Measurements from ENCODE around the gene TBC1D5.

Gene TBC1D5

DNA sequence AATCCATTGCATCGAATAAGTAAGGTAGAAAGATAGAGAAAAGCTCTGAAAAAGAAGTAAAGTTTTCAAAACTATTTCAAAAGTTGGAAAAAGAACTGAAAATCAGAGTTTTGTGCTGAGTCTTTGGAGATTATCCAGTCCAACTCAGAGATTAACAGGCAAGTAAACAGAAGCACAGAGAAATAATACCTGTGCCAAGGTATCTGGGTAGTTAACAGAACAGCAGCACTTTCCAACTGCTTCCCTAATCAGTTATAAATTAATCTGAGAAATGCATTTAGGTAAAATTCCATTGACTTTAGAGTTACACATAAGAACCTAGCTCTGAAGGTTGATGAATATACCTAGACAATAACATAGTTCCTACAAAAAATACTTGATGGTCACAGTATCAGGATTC is 355.3 kb downstream of the TBC1D5 start:
- Histone ChIP-seq H2AFZ (ENCODE audit: low read depth) (no peak overlapping the region), H3K79me2 (ENCODE audit: insufficient read depth, low read depth) (no peaks in the 10 kb centered on the region), H3K27me3 (ENCODE audit: insufficient read depth, low read depth) (no peaks in the 10 kb centered on the region), H3K9ac (no peak overlapping the region), H3K36me3 (ENCODE audit: insufficient read depth) (no peaks in the 10 kb centered on the region), H3K4me3 (IDR thresholded peaks at IDR 0.05; ENCODE audit: insufficient read depth, low read depth, low read length) (no peak overlapping the region), H3K4me2 (no peak overlapping the region), H4K20me1 (ENCODE audit: insufficient read depth) (no peaks in the 10 kb centered on the region), H3K4me1 (ENCODE audit: low read depth, poor library complexity, severe bottlenecking) (no peaks in the 10 kb centered on the region), H3K27ac (no peak overlapping the region)
- TF ChIP-seq, protein P1, sequence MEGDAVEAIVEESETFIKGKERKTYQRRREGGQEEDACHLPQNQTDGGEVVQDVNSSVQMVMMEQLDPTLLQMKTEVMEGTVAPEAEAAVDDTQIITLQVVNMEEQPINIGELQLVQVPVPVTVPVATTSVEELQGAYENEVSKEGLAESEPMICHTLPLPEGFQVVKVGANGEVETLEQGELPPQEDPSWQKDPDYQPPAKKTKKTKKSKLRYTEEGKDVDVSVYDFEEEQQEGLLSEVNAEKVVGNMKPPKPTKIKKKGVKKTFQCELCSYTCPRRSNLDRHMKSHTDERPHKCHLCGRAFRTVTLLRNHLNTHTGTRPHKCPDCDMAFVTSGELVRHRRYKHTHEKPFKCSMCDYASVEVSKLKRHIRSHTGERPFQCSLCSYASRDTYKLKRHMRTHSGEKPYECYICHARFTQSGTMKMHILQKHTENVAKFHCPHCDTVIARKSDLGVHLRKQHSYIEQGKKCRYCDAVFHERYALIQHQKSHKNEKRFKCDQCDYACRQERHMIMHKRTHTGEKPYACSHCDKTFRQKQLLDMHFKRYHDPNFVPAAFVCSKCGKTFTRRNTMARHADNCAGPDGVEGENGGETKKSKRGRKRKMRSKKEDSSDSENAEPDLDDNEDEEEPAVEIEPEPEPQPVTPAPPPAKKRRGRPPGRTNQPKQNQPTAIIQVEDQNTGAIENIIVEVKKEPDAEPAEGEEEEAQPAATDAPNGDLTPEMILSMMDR (conservative IDR thresholded peaks at IDR 0.05; ENCODE audit: low read depth, low read length) = no peak

DNA sequence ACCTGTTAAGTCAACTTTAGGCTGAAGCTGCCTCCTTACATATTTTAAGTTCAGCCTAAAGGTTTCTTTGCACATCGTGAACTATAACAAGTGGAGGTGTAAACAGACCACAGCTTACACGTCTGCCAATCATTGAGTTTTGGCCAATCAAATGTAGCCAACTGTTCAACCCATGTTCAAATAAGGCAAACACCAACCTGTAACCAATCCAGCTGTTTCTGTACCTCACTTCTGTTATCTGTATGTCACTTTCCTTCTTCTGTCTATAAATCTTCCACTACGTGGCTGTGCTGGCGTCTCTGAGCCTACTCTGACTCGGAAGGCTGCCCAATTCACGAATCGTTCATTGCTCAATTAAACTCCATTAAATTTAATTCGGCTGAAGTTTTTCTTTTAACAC is 356.0 kb downstream of the TBC1D5 start:
- Histone ChIP-seq H3K4me3 (IDR thresholded peaks at IDR 0.05; ENCODE audit: insufficient read depth, low read depth, low read length) (no peak overlapping the region), H2AFZ (ENCODE audit: low read depth) (no peak overlapping the region), H3K36me3 (ENCODE audit: insufficient read depth) (no peaks in the 10 kb centered on the region), H3K79me2 (ENCODE audit: insufficient read depth, low read depth) (no peaks in the 10 kb centered on the region), H3K9ac (no peak overlapping the region), H3K4me1 (ENCODE audit: low read depth, poor library complexity, severe bottlenecking) (no peaks in the 10 kb centered on the region), H3K27ac (no peak overlapping the region), H4K20me1 (ENCODE audit: insufficient read depth) (no peaks in the 10 kb centered on the region), H3K4me2 (no peak overlapping the region), H3K27me3 (ENCODE audit: insufficient read depth, low read depth) (no peaks in the 10 kb centered on the region)
- TF ChIP-seq, protein P1 (conservative IDR thresholded peaks at IDR 0.05; ENCODE audit: low read depth, low read length) = no peak

DNA sequence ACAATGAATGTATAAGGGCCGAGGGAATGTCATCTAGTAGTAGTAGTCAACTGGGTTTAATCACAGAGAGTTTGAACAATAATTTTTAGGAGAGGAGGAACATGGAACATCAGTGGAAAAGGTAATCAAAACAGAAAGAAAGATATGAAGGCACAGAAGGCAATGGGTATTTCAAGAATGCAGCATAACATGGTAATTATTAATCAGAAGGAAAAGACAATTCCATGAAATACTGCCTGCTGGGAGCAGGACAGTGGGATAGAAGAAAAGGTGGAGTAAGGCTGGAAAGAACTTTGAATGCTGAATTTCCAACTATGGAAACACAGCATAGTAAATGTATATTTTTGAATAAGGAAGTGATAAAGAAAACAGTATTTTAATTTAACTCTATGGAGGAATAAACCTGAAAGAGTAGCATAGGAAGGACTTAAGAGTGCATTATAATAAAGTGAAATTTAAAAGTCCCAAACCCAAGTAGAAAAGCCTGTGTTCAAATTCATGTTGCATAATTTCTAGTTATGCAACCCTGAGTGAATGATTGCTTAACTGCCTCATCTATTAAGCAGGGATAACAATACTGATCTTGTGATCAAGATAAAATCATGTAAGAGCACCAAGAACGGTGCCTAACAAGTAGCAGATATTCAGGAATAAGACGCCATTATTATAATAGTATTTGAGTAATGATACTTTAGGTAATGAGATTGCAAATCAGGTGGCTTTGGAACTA is 357.7 kb downstream of the TBC1D5 start:
- Histone ChIP-seq H3K4me3 (IDR thresholded peaks at IDR 0.05; ENCODE audit: insufficient read depth, low read depth, low read length) (no peak overlapping the region), H3K9ac (no peak overlapping the region), H3K4me1 (ENCODE audit: low read depth, poor library complexity, severe bottlenecking) (no peaks in the 10 kb centered on the region), H3K27me3 (ENCODE audit: insufficient read depth, low read depth) (no peaks in the 10 kb centered on the region), H2AFZ (ENCODE audit: low read depth) (no peak overlapping the region), H3K4me2 (no peak overlapping the region), H3K36me3 (ENCODE audit: insufficient read depth) (no peaks in the 10 kb centered on the region), H4K20me1 (ENCODE audit: insufficient read depth) (no peaks in the 10 kb centered on the region), H3K27ac (no peak overlapping the region), H3K79me2 (ENCODE audit: insufficient read depth, low read depth) (no peaks in the 10 kb centered on the region)
- TF ChIP-seq, protein P1 (conservative IDR thresholded peaks at IDR 0.05; ENCODE audit: low read depth, low read length) = no peak

DNA sequence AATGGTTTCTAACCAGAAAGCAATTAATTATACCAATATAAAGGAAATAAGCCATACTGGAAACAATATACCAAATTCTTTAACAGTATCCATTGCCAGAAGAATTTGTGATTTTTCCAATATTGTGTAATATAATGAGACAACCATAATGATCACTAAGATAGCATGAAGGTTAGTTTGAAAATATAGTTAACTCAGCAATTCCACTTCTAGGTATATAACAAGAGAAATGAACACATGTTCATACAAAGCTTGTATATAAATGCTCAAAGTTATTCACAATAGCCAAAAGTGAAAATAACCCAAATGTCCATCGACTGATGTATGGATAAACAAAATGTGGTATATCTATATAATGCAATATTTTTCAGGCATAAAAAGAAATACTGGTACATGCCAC is 369.1 kb downstream of the TBC1D5 start:
- Histone ChIP-seq H3K4me3 (IDR thresholded peaks at IDR 0.05; ENCODE audit: insufficient read depth, low read depth, low read length) (no peak overlapping the region), H3K4me2 (no peak overlapping the region), H3K9ac (no peak overlapping the region), H3K27me3 (ENCODE audit: insufficient read depth, low read depth) (no peaks in the 10 kb centered on the region), H2AFZ (ENCODE audit: low read depth) (no peak overlapping the region), H4K20me1 (ENCODE audit: insufficient read depth) (no peaks in the 10 kb centered on the region), H3K27ac (no peak overlapping the region), H3K79me2 (ENCODE audit: insufficient read depth, low read depth) (no peaks in the 10 kb centered on the region), H3K36me3 (ENCODE audit: insufficient read depth) (no peaks in the 10 kb centered on the region), H3K4me1 (ENCODE audit: low read depth, poor library complexity, severe bottlenecking) (peaks cover 6% of the 10 kb centered on the region)
- TF ChIP-seq, protein P1 (conservative IDR thresholded peaks at IDR 0.05; ENCODE audit: low read depth, low read length) = no peak
